HG03432 (cell line): ENCODE data around the gene TP53.

Experiments
- ATAC-seq: cut with Tn5 transposase; IDR thresholded peaks from one replicate; pipeline ENCODE4 v1.9.1; 2021; ENCODE audit warnings: mild to moderate bottlenecking, moderate library complexity; ENCODE audit not compliant: unreplicated experiment

TP53 gene

DNA sequence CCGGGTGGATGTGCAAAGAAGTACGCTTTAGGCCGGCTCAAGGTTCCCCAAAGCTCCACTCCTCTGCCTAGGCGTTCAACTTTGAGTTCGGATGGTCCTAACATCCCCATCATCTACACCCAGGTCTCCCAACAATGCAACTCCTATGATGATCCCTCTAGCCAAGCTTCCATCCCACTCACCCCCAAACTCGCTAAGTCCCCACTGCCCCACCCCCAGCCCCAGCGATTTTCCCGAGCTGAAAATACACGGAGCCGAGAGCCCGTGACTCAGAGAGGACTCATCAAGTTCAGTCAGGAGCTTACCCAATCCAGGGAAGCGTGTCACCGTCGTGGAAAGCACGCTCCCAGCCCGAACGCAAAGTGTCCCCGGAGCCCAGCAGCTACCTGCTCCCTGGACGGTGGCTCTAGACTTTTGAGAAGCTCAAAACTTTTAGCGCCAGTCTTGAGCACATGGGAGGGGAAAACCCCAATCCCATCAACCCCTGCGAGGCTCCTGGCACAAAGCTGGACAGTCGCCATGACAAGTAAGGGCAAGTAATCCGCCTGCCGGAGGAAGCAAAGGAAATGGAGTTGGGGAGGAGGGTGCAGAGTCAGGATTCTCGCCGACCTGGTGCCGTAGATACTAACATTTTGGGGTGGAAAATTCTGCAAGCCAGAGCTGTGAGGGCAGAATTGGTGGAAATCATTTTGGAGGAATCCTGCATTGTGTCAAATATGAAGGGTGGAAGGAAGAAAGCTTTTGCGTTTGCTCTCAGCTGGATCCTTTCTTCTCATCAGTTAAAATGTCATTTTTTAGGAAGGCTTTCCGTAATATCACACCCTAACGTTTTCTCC, at the start of gene TP53:
TSS of gene TP53 (minus strand) at position 419 of the 836 bp plus-strand sequence. CDS start 10,896 bp downstream, outside the sequence.
- peak; percentile 30 for ATAC-seq

- ATAC-seq = no peak
Observed at GRCh38 chr17:7732981-7733539, 45.8 kb upstream of the TP53 start.

DNA sequence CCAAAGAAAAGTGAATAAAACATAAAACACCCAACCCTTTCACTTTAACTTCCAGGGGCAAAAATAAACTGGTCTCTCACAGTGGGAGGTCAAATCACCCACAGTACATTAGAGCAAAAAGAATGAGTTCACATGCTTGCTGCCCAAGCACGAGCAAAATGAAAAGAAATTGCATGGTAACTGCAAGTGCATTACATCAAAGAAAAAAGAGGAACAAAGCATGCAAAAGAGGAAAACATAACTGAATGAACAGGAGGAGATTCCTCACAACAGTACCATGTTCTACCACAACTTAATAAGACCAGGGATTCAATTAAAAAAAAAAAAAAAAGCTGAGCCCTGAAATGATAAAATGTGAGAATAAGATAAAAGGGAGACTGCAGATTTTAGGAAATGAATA, 42.5 kb upstream of the TP53 start:
- no peak for ATAC-seq

DNA sequence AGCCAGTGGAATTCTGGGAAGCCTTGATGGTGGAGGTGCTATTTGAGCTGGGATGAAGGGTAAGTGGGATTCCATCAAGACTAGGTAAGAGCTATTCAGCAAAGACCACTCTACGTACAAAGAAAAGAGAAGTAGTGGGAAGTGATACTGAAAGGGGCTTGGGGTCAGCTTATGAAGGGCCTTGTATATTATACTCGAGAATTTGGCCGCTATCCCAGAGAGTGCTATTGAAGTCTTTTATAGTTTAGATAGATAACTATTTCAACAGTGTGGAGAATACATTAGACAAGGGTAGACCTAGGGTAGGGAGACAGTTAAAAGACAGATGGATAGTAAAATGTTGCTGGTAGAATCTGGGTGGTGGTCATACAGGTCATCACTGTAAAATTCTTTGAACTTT, 40.6 kb upstream of the TP53 start:
- no peak for ATAC-seq

DNA sequence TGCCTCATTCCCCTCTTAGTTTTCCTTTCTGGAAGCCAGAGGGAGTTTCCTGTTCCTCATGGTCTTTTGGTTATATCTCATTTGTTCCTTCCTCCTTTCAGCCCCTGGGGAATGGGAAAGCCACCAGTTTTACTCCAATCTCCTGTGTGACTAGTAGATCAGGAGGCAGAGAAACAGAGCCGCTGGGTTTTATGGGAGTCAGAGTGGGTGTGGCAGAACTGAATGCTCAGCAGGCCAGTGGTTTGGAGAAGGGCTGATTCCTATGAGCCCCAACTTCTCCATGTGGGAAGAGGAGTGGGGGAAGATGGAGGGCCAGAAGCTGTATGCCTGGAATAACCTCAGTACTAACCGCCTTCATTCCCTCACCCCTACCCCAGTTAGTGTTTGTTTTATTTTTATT, 34.3 kb upstream of the TP53 start:
- ATAC-seq = no peak

DNA sequence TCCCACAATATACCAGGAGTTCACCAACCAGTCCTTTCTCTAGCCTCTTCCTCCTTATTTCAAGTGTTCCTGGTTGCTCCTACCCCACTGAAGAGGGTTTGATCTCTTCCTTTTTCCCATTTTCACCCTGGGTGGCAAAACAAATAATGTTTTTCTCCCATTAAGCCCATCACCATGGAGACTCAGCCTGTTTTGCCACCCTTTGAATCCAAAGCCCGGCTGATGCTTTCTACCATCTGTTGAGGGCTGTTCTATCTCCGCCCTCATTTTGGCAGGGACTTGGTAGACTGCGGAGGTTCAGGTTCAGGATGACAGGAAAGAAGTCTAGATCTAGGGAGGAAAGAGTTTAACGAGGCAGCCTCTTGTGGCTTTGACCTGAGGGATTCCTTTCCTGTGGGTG, 32.8 kb upstream of the TP53 start:
- no peak for ATAC-seq

DNA sequence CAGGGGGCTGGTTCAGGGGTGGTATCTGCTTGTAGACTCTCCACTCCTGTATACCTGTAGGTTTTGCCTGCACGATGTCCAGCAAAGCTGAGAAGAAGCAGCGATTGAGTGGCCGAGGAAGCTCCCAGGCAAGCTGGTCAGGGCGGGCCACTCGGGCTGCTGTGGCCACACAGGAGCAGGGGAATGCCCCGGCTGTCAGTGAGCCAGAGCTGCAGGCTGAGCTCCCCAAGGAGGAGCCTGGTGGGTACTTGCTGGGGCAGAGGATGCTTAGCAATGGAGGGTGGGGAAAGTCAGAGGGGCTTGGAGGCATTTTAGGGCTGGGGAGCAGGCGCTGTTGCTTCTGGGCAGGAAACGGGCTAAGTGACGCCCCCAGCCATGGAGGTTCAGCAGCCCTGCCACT, 32.4 kb upstream of the TP53 start:
- ATAC-seq = no peak

- no peak for ATAC-seq
Observed at GRCh38 chr17:7717756-7718350, 30.6 kb upstream of the TP53 start.

DNA sequence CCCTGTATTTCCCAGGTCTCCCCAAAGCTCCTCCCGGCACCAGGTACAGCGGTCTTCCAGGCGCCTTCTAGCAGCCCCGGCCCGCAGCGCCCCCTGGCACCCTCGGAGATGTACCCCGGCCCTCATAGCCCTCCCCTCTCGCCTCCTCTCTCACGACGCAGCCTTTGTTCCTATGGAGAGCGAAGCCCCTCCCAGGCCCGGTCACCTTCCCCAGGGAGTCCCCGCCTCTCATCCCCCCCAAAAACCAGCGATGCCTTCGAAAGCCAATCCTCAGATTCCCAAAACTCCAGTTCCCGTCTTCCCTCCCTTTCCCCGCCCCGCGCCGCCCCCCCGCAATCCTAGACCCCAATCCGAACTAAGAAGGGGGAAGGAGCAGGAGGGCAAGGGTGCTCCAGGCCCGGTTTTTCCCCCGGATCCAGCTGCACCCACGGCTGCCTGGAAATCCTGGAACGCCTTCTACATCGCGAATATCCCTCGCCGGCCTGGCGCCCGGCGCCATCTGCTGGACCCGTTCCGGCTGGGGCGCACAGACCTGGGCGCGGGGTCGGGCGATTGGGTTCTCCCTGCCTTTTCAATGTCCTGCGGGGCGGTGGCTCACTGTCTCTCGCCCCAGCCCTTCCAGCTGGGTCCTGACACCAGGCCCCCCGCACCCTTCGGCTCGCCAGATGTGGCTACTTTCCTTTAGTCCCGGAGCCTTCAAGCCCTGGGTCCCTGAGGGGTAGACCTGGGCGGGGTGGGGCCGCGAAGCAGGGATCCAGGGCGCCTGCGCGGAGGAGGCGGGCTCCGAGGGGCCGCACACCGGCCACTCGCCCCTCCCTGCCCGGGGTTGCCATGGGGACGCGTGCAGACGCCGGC, 29.8 kb upstream of the TP53 start, which contains the start of gene DNAH2:
TSS of gene DNAH2 (plus strand) at position 844 of the 855 bp plus-strand sequence. CDS start 1,991 bp downstream, outside the sequence.
- ATAC-seq = no peak

DNA sequence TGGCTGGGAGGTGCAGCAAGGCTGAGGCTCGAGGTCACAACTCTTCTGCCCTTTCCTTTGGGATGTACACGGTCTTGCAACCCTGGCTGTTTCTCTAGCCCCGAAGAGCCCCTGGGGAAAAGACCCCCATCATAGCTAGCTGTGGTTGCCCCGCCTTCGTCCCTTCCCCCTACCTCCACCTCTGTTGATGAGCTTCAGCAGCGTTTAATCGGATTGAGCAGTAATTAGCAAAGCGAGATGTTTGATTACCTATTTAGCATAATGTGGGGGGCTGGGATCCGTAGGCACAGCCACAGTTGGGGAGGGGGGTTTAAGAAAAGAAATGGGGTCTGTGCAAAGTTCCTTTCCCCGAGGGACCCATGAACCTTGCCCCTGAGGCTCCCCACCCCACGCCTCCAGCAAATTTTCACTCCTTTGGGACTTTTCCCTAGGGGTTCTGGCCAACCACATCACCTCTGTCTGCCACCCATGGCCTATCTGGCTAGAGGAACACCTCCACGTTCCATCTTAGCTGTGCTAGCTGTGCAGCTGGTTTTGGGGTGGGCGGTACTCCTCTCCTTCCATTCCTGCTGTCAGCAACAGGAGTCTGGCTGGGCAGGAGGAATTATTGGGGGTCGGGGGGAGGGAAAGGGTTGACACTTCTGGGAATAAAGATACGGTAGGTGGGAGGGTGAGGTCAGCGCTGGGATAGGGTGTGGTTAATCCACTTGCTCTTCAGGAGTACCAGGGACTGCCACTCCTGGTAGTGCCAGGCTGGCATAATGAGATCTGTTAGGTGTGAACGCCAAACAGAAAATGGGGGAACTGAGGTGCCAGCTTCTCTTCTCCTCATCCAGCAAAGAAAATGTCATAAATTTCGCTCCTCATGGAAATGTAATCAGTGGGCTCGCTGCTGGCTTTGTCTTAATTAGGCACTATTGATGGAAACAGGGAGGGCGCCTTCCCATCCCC, 28.9 kb upstream of the TP53 start:
- ATAC-seq = no peak

DNA sequence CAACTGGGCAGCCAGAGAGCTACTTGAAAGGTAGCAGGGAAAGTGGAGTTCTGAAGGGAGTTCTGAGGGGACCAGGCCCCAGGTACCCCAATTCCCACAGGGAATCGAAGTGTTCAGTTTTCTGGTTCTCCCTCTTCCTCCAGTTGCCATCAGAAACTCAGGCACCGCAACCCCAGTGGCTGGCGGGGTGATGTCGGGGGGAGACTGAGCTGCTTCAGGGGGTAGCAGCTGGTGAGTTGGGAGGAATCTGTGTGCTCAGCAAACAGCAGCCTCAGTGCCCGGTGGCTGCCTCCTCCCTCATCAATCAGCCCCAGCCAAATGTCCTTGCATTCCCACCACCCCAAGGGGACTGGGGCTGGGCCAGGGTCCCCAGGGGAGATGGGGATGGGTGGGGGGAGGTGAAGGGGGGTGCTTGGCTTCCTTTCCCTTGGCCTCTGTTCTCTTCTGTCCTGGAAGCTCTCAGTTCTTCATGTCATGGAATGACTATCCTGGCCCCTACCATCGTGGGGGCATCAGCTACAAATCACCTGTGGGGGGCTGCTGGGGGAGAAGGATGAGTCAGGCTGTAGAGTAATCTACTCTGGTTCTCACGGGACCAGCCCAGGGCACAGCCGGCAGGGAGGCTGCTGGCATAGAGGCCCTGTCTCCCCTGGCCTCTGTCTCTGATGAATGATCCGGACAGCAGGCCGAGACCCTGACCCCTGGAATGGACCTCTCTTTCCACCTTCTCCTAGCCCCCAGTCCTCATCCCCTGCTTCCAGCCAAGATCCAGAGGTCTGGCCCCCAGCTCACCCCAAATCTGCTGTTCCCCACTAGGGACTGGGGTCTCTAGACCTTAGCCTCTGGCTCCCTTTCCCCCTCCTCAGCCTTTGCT, 27.7 kb upstream of the TP53 start:
- ATAC-seq = no peak

DNA sequence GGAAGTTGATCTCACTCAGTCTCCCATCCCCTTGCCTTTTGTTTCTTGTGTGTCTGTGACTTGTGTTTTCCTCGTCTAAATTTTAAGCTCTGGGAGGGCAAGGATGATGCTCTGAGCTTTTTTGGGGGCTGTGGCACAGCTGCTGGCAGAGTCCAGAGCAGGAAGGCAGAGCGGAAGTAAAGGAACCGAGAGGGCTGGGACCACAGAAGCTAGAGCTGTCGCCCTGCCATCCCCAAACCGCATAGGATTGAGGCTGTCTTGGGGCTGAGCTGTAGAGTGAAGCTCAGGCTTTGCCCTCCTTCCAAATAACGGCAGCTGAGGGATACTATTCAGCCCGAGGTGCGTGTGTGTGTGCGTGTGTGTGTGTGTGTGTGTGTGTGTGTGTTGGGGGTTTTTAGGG, 26.5 kb upstream of the TP53 start:
- no peak for ATAC-seq

DNA sequence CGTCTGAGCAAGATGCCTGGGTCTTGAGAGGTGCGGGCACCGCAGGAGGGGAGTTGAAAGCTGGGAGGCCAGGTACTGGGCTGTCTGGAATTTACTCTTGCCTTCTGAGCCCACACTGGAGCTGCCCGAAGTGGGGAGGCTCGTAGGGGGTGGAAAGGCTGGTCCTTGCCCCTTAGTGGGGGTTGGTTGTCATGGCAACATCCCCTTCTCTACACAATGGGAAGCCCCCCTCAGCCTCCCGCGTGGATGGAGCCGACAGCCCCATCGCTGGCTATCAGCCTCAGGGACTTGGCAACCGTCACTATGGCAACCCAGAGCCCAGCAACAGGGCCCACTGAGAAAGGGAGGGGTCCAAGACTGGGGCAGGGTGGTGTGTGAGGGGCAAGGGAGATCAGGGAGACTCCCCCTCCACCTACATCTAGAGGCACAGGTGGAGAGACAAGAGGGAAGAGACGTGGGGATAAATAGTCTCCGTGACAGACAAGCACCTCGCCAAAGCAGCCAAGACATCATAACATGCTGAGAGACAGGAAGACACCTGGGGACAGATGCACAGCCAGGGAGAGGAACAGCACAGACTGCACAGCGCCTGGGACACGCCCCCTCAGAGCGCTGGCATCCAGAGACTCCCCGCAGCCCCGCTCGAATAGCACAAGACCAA, 25.0 kb upstream of the TP53 start:
- ATAC-seq = no peak

GRCh38 chr17:7711051-7711755, 23.9 kb upstream of the TP53 start:
- no peak for ATAC-seq

GRCh38 chr17:7710301-7710700, 23.0 kb upstream of the TP53 start:
- no peak for ATAC-seq

- no peak for ATAC-seq
Observed at GRCh38 chr17:7709031-7709430, 21.7 kb upstream of the TP53 start.

- no peak for ATAC-seq
Observed at GRCh38 chr17:7707858-7708750, 20.8 kb upstream of the TP53 start.
